GM12864 (cell line): ENCODE results near the gene GCFC2.
"Not testable (repeated sequence)": the region's sequence is repeated elsewhere in the genome, so short reads cannot be mapped to it uniquely, and the experiment has no call there.

Experiments
- DNase-seq: peaks from one replicate; pipeline ENCODE4 v3.0.0-alpha.2; 2011; ENCODE audit warnings: low read depth
- H3K4me3 ChIP-seq: 2 replicates; pipeline ENCODE4 v1.5.1; 2011; ENCODE audit warnings: mild to moderate bottlenecking, low read depth, low read length, control low read depth
- CTCF ChIP-seq: IDR thresholded peaks from 2 replicates; pipeline ENCODE4 v1.5.1; 2011; ENCODE audit warnings: low read depth, mild to moderate bottlenecking, moderate library complexity, low read length, control low read depth, inconsistent platforms; ENCODE audit errors: missing control alignments

The GCFC2 gene

DNA sequence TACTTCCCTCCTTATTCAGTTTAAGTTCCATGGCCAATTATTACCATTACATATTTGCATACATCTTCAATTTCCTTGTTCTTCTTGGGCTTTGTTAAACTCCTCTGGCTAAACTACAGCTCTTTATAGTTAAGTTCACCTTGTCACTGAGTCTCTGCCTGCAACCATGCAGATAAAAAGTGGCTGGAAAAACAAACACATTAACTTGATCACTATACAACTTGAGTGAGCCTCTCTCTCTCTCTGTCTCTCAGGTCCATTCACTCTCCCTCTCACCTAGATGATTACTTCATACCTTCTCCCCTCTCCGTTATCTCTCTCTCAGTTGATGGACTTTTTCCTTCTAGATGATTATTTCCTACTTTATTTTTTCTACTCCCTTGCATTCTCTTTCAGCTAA is 30.3 kb downstream of the GCFC2 start:
- no peak for DNase-seq
- no peak overlapping the region for H3K4me3 ChIP-seq
- no peak for TF ChIP-seq CTCF

DNA sequence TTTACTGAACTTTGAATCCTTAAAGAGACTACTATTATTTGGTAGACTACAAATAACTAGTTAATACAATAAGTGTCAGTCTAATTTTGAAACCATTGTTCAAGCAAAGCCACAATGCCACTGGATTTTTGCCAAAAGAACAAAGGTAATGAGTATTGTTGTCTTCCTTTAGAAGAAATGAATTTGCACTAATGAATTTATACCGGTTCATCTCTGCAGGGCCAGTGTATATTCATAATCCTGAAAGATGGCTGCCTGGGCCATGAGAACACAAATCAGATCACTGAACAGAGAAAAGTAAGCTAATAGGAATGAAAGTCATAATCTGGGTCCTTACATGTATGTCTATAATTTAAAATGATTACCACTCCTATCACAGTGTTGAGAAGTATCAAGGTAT is 31.2 kb downstream of the GCFC2 start:
- DNase-seq: no peak
- no peak overlapping the region for H3K4me3 ChIP-seq
- TF ChIP-seq CTCF: no peak

DNA sequence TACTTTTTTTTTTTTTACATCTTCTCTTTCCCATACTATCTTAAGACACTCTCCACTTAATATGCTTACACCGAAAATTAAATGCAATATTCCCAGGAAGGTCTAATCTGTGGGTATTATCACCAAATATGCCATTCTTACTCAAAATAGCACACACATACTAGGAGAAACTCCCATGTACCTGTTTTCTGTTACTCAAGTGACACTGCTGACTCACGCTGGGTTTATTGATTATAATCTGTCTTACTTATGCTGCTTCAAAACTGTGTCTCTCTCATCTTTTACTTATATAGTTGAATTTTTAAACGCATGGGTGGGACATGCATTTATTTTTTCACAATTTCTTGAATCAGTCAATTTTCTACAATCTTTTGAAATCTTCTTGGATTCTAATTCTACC is 34.3 kb downstream of the GCFC2 start:
- H3K4me3 ChIP-seq: no peak overlapping the region
- no peak for TF ChIP-seq CTCF
- DNase-seq: no peak

DNA sequence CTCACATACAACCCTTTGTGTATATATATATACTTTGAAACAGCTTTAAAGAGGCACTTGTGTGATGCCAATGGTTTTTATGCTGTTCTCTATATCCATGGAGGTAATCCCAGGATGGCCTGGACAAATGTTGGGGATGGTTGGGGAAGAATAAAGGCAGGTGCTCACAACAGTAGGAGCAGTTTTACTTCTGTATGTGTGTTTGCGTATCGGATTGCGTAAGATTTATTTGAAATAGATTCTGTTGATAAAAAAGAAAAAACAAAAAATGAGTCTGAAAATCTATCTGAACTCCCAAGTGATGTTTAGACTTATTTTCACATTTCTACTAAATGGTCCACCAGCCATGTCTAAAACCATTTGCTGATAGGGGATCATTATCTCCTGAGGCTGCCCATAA is 34.8 kb downstream of the GCFC2 start:
- no peak overlapping the region for H3K4me3 ChIP-seq
- no peak for DNase-seq
- no peak for TF ChIP-seq CTCF

DNA sequence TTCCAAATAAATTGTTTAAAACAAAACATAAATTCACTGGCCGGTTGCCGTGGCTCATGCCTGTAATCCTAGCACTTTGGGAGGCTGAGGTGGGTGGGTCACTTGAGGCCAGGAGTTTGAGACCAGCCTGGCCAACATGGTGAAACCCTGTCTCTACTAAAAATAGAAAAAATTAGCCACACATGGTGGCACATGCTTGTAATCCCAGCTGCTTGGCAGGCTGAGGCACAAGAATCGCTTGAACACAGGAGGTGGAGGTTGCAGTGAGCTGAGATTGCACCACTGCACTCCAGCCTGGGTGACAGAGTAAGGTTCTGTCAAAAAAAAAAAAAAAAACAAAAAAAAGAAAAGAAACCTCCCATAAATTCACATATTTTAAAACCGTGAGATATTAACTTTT is 35.3 kb downstream of the GCFC2 start:
- not testable (repeated sequence) for DNase-seq, H3K4me3 ChIP-seq

GRCh38 chr2:75667884-75668283 is 42.8 kb downstream of the GCFC2 start:
- no peak for DNase-seq
- no peak for TF ChIP-seq CTCF
- no peak overlapping the region for H3K4me3 ChIP-seq

- no peak overlapping the region for H3K4me3 ChIP-seq
- DNase-seq: no peak
- no peak for TF ChIP-seq CTCF
Observed at GRCh38 chr2:75666911-75667310, 43.8 kb downstream of the GCFC2 start.

DNA sequence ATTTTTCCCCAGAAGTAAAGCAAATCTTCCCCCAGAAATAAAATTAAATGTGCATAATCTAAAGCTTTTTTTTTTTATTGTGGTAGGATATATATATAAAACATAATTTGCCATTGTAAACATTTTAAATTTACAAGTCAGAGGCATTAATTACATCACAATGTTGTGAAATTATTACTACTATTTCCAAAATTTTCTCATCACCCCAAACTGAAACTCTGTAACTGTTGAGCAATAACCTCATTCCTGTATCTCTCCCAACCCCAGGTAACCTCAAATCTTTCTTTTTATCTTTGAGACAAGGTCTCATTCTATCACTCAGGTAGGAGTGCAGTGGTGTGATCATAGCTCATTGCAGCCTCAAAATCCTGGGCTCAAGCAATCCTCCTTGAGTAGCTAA is 52.9 kb downstream of the GCFC2 start:
- DNase-seq: no peak

More for the DNA sequence above, 52.9 kb downstream of the GCFC2 start:
- H3K4me3 ChIP-seq: no peak overlapping the region
- no peak for TF ChIP-seq CTCF
